Raji (cell line): ENCODE measurements around the gene EZR.

Source experiments
- POLR2A ChIP-seq: IDR thresholded peaks from 2 replicates; pipeline ENCODE4 v1.6.1; 2011; ENCODE audit warnings: low read depth, low read length, control low read depth; ENCODE audit not compliant: insufficient read depth

Gene EZR

GRCh38 chr6:158819213-158819976 lies at the start of gene EZR:
Gene EZR, minus strand, starts transcription at chr6:158819368. Its CDS starts 1,275 bp downstream, at chr6:158818093.
- peak; percentile 89 for TF ChIP-seq POLR2A

DNA sequence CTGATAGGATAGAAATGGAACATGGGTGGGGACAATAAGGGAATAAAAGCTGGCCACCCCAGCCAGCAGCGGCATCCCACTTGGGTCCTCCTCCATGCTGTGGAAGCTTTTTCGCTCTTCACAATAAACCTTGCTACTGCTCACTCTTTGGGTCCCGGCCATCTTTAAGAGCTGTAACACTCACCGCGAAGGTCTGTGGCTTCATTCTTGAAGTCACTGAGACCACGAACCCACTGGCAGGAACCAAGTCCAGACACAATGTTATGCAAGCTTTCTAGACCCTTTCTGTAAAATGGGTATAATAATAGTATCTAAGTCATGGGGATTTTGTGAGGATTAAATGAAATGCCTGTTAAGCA lies 48.9 kb upstream of the EZR start:
- no peak for TF ChIP-seq POLR2A

- TF ChIP-seq POLR2A: peak; percentile 41
Observed at GRCh38 chr6:158867381-158868121, 48.4 kb upstream of the EZR start.

DNA sequence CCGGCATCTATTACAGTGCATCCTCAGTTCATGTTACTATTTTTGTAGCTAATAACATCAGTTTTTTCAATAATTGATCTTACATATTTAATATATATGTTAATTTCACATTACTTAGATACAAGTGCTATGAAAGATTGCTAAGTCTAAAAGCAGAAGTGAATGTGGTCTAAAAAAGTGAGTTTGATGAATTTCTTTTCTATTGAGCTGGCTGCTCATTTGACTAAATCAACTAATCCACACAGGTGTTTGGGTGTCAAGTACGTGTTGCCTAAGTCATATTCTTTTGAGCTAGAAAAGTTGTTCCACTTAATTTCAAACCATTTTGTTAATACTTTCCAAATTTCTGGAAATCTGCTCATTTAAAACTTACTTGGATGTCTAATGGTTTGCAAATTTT lies 46.6 kb upstream of the EZR start:
- TF ChIP-seq POLR2A: no peak

- no peak for TF ChIP-seq POLR2A
Observed at GRCh38 chr6:158863646-158864045, 44.5 kb upstream of the EZR start.

GRCh38 chr6:158861686-158862381 lies 42.7 kb upstream of the EZR start:
- no peak for TF ChIP-seq POLR2A

DNA sequence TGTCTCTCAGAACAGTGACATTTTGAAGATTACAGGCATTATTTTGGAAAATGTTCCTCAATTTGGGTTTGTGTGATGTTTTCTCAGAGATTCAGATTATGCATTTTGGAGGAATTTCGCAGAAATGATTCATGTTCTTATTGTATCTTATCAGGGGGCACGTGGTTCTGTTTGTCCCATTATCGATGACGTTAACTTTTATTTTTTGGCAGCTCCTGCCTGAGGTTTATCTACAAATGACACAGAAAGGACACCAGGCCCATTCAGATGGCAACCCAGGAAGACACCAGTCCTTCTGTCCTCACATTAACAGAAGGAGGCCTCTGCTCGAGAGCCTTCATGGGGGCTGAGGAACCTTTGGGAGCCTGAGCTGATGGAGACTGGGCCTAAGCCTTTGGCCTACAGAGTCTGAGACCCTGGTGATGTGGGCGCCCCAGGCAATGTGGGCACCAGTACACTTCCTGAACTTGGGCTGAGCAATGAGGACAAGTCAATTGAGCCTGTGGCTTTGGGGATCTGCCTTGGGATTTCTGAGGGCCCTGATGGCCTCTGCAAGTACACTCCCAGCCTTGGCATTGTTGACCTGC lies 41.2 kb upstream of the EZR start:
- TF ChIP-seq POLR2A: no peak

GRCh38 chr6:158856261-158856660 lies 37.1 kb upstream of the EZR start:
- TF ChIP-seq POLR2A: no peak

GRCh38 chr6:158854214-158855101 lies 35.3 kb upstream of the EZR start:
- TF ChIP-seq POLR2A: no peak

- no peak for TF ChIP-seq POLR2A
Observed at GRCh38 chr6:158853880-158854213, 34.7 kb upstream of the EZR start.

- peak; percentile 54 for TF ChIP-seq POLR2A
Observed at GRCh38 chr6:158853072-158853879, 34.1 kb upstream of the EZR start.

DNA sequence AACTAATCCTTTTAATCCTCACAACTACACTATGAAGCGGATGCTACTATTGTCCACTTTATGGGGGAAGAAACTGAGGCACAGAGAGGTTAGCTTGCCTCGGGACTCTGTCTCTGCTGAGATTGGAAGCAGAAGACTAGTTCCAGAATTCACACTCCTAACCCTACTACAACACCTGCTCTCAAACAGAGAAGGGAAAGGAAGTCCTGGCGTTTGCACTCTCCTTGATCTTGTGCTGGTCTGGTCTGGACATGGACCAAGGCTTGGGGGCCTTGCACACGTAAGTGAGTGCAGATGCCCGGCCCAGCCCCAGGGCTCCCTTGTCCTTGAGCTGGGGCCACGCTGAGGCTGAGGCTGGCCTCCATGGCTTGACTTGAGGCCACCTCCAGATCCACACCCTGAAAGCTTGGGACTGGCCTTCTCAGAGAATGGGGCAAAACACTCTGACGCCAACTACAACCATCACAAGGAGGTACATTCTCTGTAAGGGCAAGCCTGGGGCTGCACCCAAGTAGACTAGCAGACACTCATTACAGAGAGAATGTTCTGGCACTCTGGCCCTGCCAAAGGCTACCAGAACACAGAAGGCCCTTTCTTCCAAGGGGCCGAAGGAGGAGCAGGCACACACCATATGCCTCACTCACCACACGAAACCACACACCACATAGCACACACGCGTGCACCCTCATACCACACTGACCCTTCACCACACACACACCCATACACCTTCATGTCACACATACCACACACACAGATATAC lies 33.3 kb upstream of the EZR start:
- TF ChIP-seq POLR2A: no peak

GRCh38 chr6:158850807-158851115 lies 31.6 kb upstream of the EZR start:
- TF ChIP-seq POLR2A: no peak
